ENCODE data around the gene RALGDS. TPM values are rescaled to one million over a fixed set of nuclear protein-coding genes. Genes with fewer than 3 reads are reported as not detected.
"Not testable (repeated sequence)": the region's sequence is repeated elsewhere in the genome, so short reads cannot be mapped to it uniquely, and the experiment has no call there.

The RALGDS gene
- total RNA-seq, 1 donor from 2014 or later, result 39.9 TPM

DNA sequence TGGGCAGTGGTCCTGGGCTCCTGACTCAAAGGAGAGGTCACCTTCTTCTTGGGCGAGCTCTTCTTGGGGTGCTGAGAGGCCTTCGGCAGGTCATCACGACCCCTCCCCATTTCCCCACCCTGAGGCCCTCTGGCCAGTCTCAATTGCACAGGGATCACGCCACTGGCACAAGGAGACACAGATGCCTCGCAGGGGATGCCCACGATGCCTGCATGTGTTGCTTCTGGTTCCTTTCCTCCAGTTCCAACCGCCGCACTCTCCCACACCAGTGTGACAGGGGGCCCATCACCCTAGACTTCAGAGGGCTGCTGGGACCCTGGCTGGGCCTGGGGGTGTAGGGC lies 57.9 kb downstream of the RALGDS start:
- no peak for DNase-seq (ENCODE audit: low read depth)
- Histone ChIP-seq H3K36me3 (ENCODE audit: control insufficient read depth, insufficient read depth, low read length) (no peaks in the 10 kb centered on the region), H3K4me3 (ENCODE audit: low read depth, low read length) (no peak overlapping the region), H3K27me3 (ENCODE audit: control insufficient read depth, insufficient read depth, low read length) (no peaks in the 10 kb centered on the region)
- TF ChIP-seq, protein P1, sequence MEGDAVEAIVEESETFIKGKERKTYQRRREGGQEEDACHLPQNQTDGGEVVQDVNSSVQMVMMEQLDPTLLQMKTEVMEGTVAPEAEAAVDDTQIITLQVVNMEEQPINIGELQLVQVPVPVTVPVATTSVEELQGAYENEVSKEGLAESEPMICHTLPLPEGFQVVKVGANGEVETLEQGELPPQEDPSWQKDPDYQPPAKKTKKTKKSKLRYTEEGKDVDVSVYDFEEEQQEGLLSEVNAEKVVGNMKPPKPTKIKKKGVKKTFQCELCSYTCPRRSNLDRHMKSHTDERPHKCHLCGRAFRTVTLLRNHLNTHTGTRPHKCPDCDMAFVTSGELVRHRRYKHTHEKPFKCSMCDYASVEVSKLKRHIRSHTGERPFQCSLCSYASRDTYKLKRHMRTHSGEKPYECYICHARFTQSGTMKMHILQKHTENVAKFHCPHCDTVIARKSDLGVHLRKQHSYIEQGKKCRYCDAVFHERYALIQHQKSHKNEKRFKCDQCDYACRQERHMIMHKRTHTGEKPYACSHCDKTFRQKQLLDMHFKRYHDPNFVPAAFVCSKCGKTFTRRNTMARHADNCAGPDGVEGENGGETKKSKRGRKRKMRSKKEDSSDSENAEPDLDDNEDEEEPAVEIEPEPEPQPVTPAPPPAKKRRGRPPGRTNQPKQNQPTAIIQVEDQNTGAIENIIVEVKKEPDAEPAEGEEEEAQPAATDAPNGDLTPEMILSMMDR (IDR thresholded peaks at IDR 0.05; ENCODE audit: insufficient read depth, low read length, poor library complexity, severe bottlenecking), result no peak

DNA sequence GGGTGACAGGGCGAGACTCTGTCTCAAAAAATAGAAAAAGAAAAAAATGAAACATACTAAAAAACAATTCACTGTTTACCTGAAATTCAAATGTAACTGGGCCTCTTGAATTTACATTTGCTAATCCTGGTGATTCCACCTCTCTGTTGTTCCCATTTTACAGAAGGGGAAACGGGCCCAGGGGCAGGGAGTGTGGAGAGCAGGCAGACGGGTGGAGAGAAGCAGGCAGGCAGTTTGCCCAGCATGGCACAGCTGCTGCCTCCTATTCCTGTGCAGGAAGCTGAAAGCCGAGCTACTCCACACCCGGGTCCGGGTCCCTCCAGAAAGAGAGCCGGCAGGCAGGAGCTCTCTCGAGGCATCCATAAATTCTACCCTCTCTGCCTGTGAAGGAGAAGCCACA lies 58.5 kb downstream of the RALGDS start:
- not testable (repeated sequence) for H3K27me3 ChIP-seq (ENCODE audit: control insufficient read depth, insufficient read depth, low read length); H3K4me3 ChIP-seq (ENCODE audit: low read depth, low read length); DNase-seq (ENCODE audit: low read depth); H3K36me3 ChIP-seq (ENCODE audit: control insufficient read depth, insufficient read depth, low read length)

DNA sequence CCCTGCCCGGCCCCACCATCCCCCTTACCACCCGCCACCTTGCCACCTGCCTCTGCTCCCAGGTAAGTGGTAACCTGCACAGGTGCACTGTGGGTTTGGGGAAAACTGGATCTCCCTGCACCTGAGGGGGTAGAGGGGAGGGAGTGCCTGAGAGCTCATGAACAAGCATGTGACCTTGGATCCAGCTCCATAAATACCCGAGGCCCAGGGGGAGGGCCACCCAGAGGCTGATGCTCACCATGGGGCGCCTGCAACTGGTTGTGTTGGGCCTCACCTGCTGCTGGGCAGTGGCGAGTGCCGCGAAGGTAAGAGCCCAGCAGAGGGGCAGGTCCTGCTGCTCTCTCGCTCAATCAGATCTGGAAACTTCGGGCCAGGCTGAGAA lies 59.3 kb downstream of the RALGDS start, which contains the start of gene CEL:
Gene CEL, plus strand, starts transcription at position 218 of the 382 bp plus-strand sequence. Its CDS starts 22 bp downstream, at position 240.
- not testable (repeated sequence) for DNase-seq (ENCODE audit: low read depth); H3K27me3 ChIP-seq (ENCODE audit: control insufficient read depth, insufficient read depth, low read length); H3K4me3 ChIP-seq (ENCODE audit: low read depth, low read length); H3K36me3 ChIP-seq (ENCODE audit: control insufficient read depth, insufficient read depth, low read length)

DNA sequence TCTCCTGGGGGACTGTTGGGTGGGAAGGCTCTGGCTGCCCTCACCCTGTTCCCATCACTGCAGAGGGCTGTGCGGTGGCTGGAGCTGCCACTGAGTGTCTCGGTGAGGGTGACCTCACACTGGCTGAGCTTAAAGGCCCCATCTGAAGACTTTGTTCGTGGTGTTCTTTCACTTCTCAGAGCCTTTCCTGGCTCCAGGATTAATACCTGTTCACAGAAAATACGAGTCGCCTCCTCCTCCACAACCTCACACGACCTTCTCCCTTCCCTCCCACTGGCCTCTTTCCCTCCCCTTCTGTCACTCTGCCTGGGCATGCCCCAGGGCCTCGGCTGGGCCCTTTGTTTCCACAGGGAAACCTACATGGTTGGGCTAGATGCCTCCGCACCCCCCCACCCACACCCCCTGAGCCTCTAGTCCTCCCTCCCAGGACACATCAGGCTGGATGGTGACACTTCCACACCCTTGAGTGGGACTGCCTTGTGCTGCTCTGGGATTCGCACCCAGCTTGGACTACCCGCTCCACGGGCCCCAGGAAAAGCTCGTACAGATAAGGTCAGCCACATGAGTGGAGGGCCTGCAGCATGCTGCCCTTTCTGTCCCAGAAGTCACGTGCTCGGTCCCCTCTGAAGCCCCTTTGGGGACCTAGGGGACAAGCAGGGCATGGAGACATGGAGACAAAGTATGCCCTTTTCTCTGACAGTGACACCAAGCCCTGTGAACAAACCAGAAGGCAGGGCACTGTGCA lies 59.8 kb downstream of the RALGDS start:
- H3K27me3 ChIP-seq (ENCODE audit: control insufficient read depth, insufficient read depth, low read length); H3K4me3 ChIP-seq (ENCODE audit: low read depth, low read length); DNase-seq (ENCODE audit: low read depth); H3K36me3 ChIP-seq (ENCODE audit: control insufficient read depth, insufficient read depth, low read length): not testable (repeated sequence)

DNA sequence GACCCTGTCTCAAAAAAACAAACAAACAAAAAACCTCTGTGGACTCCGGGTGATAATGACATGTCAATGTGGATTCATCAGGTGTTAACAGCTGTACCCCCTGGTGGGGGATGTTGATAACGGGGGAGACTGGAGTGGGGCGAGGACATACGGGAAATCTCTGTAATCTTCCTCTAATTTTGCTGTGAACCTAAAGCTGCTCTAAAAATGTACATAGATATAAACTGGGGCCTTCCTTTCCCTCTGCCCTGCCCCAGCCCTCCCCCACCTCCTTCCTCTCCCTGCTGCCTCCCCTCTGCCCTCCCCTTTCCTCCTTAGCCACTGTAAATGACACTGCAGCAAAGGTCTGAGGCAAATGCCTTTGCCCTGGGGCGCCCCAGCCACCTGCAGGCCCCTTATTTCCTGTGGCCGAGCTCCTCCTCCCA lies 60.6 kb downstream of the RALGDS start:
- Histone ChIP-seq H3K4me3 (ENCODE audit: low read depth, low read length) (no peak overlapping the region), H3K36me3 (ENCODE audit: control insufficient read depth, insufficient read depth, low read length) (peaks cover 2% of the 10 kb centered on the region), H3K27me3 (ENCODE audit: control insufficient read depth, insufficient read depth, low read length) (no peaks in the 10 kb centered on the region)
- no peak for DNase-seq (ENCODE audit: low read depth)
- TF ChIP-seq, protein P1 (IDR thresholded peaks at IDR 0.05; ENCODE audit: insufficient read depth, low read length, poor library complexity, severe bottlenecking), result no peak

DNA sequence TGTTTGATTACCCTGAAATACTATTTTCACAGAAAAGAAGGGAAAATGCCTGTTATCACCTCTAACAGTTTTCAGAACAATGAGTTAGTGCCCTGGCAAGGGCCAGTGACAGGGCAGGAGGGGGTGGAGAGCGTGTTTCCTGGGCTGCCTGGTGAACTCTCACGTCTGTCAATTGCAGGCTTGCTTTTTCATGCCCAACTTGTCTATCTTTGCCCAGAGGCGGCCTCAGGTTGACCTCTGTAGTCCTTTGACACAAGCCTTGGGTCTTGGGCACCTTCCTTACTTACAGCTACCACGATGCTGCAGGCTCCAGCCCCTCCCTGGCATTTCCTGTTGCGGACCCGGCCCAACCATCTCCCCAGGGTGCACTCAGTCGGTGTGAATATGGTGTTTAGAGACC lies 61.4 kb downstream of the RALGDS start:
- DNase-seq (ENCODE audit: low read depth), result no peak
- TF ChIP-seq, protein P1 (IDR thresholded peaks at IDR 0.05; ENCODE audit: insufficient read depth, low read length, poor library complexity, severe bottlenecking), result no peak
- Histone ChIP-seq H3K4me3 (ENCODE audit: low read depth, low read length) (no peak overlapping the region), H3K27me3 (ENCODE audit: control insufficient read depth, insufficient read depth, low read length) (no peaks in the 10 kb centered on the region), H3K36me3 (ENCODE audit: control insufficient read depth, insufficient read depth, low read length) (peaks cover 3% of the 10 kb centered on the region)

DNA sequence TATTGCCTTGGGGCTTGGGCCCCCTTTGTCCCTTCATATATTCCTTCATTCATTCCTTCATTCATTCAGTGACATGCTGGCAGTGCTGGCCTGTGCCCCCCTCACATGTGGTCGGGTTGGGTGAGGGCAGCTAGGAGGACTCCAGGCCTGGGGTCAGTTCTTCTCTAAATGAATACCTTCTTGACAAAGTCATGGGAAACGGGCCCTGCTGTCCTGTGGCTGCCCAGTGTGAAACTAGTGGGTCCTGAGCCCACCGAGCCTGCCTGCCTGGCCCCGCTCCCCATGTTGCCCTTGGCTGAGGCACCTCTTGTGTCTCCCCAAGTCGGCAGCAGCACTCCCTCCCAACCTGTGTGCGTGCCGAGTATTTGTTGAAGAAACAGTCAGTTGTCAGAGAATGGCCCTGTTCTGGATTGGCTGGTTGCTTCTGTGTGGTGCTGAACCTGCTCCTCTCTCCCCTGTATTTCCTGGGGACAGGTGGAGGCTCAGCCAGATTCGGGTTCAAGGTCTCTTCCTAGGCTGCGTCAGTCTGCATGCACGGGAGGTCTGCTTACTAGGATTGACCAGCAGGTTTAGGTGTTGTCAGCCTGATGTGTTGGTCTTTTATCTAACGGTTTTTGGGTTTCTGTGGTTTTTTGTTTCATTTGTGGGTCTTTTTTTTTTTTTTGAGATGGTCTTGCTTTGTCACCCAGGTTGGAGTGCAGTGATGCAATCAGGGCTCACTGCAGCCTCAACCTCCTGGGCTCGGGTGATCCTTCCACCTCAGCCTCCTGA lies 62.3 kb downstream of the RALGDS start:
- Histone ChIP-seq H3K27me3 (ENCODE audit: control insufficient read depth, insufficient read depth, low read length) (no peaks in the 10 kb centered on the region), H3K4me3 (ENCODE audit: low read depth, low read length) (no peak overlapping the region), H3K36me3 (ENCODE audit: control insufficient read depth, insufficient read depth, low read length) (peaks cover 5% of the 10 kb centered on the region)
- DNase-seq (ENCODE audit: low read depth), result no peak
- TF ChIP-seq, protein P1 (IDR thresholded peaks at IDR 0.05; ENCODE audit: insufficient read depth, low read length, poor library complexity, severe bottlenecking), result no peak
